Thoracic aorta (tissue), 2 donors: ENCODE data around the gene C4B. TPM values are rescaled to one million over a fixed set of nuclear protein-coding genes. Genes with fewer than 3 reads are reported as not detected.

Experiments used
- ATAC-seq: fragments of 150-250 bp; one replicate; pipeline ENCODE4 v1.8.0; 2017; ENCODE audit warnings: low read depth; ENCODE audit not compliant: insufficient number of reproducible peaks, low FRiP score
- DNase-seq: peaks from one replicate; pipeline ENCODE4 v3.0.0-alpha.2; 2020; ENCODE audit warnings: low spot score
- H3K27ac ChIP-seq, 2 donors: fragments of 200-600 bp; sonication (generic); 1 replicate in 1 of 2; 2 replicates in 1 of 2; pipeline ENCODE4 v1.5.1; 2016; ENCODE audit warnings: mild to moderate bottlenecking in 2 of 2, moderate library complexity in 2 of 2
- H3K27me3 ChIP-seq: fragments of 200-600 bp; sonication (generic); replicated peaks from 2 replicates; pipeline ENCODE4 v1.6.0; 2016; ENCODE audit warnings: mild to moderate bottlenecking; ENCODE audit not compliant: insufficient read depth
- H3K36me3 ChIP-seq: fragments of 200-600 bp; sonication (generic); one replicate; pipeline ENCODE4 v1.5.1; 2016
- H3K4me1 ChIP-seq, 2 donors: fragments of 200-600 bp; sonication (generic); 1 replicate in 1 of 2; 2 replicates in 1 of 2; pipeline versions ENCODE4 v1.5.1 to v1.6.0; 2016; ENCODE audit warnings: low read depth in 2 of 2, mild to moderate bottlenecking in 1 of 2; ENCODE audit not compliant: control insufficient read depth in 1 of 2
- H3K4me3 ChIP-seq: fragments of 200-600 bp; sonication (generic); 2 replicates; pipeline ENCODE4 v1.5.1; 2016; ENCODE audit warnings: mild to moderate bottlenecking
- H3K9me3 ChIP-seq: fragments of 200-600 bp; sonication (generic); 2 replicates; pipeline ENCODE4 v1.5.1; 2016
- total RNA-seq, 2 donors: library from RNA; depleted of rRNA; stranded (reverse); fragments of >200 nt; gene quantifications; one replicate each; pipeline versions ENCODE4 v1.1.0 to v1.2.3, GENCODE V29; 2016
- TF ChIP-seq, protein P1 (sequence below): fragments of 200-600 bp; sonication (generic); IDR thresholded peaks from one replicate; pipeline ENCODE4 v1.5.1; 2019; ENCODE audit warnings: antibody characterized with exemption

C4B gene
- total RNA-seq, 2 donors from 2014 or later: 44.3 to 108 TPM

DNA sequence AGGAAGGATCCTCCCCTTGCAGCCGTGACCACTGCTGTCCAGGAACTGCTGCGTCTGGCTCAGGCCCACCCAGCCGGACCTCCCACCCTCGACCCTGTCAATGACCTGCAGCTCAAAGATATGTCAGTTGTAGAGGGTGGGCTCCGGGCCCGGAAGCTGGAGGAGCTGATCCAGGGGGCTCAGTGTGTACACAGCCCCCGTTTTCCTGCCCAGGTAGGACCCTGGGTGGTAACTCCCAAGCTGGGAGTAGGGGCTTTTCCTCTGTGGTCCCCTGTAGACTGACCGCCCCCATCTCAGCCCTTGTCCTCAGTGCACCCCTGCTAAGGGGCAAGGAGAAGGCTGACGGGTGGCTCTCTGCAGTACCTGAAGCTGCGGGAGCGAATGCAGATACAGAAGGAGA, 46.3 kb upstream of the C4B start:
- ATAC-seq (no peak), DNase-seq (no peak)
- Histone ChIP-seq H3K4me3 (no peak overlapping the region), H3K36me3 (peaks cover 53% of the 10 kb centered on the region), H3K27me3 (no peaks in the 10 kb centered on the region), H3K9me3 (no peaks in the 10 kb centered on the region), H3K27ac (no peak overlapping the region), H3K4me1 (peaks cover 15 to 29% of the 10 kb centered on the region in 2 donors)
- TF ChIP-seq, protein P1, sequence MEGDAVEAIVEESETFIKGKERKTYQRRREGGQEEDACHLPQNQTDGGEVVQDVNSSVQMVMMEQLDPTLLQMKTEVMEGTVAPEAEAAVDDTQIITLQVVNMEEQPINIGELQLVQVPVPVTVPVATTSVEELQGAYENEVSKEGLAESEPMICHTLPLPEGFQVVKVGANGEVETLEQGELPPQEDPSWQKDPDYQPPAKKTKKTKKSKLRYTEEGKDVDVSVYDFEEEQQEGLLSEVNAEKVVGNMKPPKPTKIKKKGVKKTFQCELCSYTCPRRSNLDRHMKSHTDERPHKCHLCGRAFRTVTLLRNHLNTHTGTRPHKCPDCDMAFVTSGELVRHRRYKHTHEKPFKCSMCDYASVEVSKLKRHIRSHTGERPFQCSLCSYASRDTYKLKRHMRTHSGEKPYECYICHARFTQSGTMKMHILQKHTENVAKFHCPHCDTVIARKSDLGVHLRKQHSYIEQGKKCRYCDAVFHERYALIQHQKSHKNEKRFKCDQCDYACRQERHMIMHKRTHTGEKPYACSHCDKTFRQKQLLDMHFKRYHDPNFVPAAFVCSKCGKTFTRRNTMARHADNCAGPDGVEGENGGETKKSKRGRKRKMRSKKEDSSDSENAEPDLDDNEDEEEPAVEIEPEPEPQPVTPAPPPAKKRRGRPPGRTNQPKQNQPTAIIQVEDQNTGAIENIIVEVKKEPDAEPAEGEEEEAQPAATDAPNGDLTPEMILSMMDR: no peak

DNA sequence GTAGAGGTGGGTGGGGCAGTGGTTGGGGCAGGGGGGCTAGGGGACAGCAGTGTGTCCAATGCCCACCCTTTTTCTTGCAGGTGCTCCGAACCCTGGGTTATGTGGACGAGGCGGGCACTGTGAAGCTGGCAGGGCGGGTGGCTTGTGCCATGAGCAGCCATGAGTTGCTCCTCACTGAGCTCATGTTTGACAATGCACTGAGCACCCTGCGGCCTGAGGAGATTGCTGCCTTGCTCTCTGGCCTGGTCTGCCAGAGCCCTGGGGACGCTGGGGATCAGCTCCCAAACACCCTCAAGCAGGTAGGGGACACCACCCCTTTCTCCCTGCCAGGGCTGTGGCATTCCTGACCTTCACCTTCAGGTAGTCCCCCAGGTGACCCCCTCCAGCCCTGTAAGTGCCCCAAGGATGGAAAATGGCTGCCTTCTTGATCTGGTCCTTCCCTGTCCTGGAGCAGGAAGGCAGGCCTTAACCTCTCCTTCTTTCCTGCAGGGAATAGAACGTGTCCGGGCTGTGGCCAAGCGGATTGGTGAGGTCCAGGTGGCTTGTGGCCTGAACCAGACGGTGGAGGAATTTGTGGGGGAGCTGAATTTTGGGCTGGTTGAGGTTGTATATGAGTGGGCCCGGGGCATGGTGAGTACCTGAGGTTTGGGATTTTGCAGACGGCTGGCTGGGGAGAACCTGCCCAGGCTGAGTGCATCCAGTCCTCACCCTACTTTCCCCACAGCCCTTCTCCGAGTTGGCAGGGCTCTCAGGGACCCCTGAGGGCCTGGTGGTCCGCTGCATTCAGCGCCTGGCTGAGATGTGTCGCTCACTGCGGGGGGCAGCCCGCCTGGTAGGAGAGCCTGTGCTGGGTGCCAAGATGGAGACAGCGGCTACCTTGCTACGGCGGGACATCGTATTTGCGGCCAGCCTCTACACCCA, 45.5 kb upstream of the C4B start:
- Histone ChIP-seq H3K27me3 (no peaks in the 10 kb centered on the region), H3K4me3 (no peak overlapping the region), H3K27ac (no peak overlapping the region), H3K36me3 (peaks cover 45% of the 10 kb centered on the region), H3K9me3 (no peaks in the 10 kb centered on the region), H3K4me1 (peaks cover 19 to 36% of the 10 kb centered on the region in 2 donors)
- DNase-seq (no peak), ATAC-seq (no peak)
- TF ChIP-seq, protein P1: no peak

DNA sequence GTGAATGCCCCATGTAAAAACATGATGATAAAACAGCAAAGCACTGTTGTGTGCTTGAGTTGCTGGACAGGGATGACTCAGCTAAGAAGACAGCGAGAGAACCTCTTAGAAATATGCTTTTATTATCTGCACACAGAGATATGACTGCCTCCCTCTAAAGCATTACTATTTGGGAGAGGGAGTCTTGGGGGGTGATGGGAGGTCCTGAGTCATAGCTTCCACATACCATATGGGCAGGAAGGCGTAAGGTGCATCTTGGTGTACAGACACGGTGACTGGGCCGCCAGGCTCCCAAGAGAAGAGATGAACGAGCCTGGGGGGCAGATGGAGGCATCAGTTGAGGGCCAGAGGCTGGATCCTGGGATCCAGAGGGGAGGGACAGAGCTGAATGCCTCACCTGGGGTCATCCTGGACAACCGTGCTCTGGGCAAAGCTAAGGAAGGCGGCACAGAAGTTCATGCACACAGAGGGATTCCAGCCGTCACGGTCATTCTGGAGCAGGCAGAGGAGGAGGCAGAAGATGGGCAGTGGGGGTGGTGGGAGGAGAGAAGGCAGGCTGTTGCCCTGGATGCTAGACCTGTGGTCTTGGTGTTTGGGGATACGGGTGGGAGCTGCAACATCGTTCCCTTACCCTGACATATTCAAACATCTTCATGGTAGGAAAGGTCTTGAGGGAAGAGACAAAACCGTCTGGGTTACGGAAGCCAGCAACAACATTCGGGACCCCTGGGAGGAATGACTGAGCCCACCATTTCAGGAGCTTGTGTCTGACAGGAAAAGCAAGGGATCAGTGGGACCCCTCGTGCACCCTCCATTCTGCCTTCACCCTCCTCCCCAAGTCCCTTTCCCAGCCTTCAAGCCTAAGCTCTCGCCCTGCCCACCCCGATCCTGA, 44.6 kb upstream of the C4B start:
- Histone ChIP-seq H3K27ac (peak overlapping the region; percentile 91 to 95), H3K4me3 (peak overlapping the region; percentile 79), H3K36me3 (peaks cover 39% of the 10 kb centered on the region), H3K4me1 (peaks cover 19 to 38% of the 10 kb centered on the region in 2 donors), H3K27me3 (no peaks in the 10 kb centered on the region), H3K9me3 (no peaks in the 10 kb centered on the region)
- DNase-seq (no peak), ATAC-seq (no peak)
- TF ChIP-seq, protein P1: no peak

DNA sequence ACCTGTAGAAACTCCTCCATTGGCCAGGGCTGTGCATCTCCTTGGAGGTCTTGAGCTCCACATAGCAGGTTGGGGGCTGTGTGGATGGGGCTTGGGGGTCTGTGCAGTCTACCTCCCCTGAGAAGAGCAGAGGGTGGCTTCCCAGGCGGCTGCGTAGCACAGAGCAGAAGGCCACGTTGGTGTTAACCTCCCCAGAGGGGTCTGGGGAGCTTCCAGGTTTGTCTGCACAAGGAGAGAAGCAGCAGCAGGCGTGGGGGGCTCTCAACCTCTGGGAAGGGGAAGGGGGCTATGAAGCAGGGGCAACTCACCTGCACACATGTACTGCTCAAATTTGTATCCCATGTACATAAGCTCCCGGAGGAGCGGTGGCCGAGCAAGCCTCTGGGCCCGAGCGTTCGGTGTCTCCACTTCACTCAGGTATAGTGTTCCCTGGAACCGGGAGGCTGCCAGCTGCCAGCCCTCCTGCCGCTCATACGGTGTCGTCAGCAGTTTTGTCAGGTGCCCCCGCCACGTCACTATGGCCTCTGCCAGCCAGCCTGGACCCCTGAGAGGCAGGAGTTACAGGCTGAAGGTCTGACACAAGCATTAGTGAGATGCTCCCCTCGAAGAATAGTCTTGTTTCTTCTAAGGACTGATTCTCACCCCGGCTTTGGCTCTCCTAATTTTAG, 43.9 kb upstream of the C4B start:
- peak overlapping the region; percentile 91 to 95 for H3K27ac ChIP-seq
- H3K9me3 ChIP-seq: no peaks in the 10 kb centered on the region
- H3K36me3 ChIP-seq: peaks cover 37% of the 10 kb centered on the region
- ATAC-seq (no peak), DNase-seq (no peak)
- no peaks in the 10 kb centered on the region for H3K27me3 ChIP-seq
- TF ChIP-seq, protein P1: no peak
- H3K4me3 ChIP-seq: peak overlapping the region; percentile 79
- H3K4me1 ChIP-seq: peaks cover 19 to 38% of the 10 kb centered on the region in 2 donors
